Aorta (tissue), 5 donors: ENCODE results near the gene CRKL. TPM values are rescaled to one million over a fixed set of nuclear protein-coding genes. Genes with fewer than 3 reads are reported as not detected.

ENCODE experiments used
- ATAC-seq: fragments of 200-7000 bp; cut with Tn5 transposase; one replicate; pipeline ENCODE4 v1.9.1; 2022; ENCODE audit warnings: moderate library complexity; ENCODE audit not compliant: low FRiP score
- DNase-seq, 2 donors: peaks; one replicate each; pipeline ENCODE4 v3.0.0-alpha.2; 2020
- H3K27ac ChIP-seq, 2 donors: one replicate each; pipeline ENCODE4 v1.5.1; 2013; ENCODE audit warnings: low read length in 2 of 2, mild to moderate bottlenecking in 2 of 2, moderate library complexity in 2 of 2, control low read depth in 1 of 2, inconsistent platforms in 1 of 2, low read depth in 1 of 2
- H3K27me3 ChIP-seq, 2 donors: one replicate each; pipeline ENCODE4 v1.6.1; 2013; ENCODE audit warnings: control low read depth in 1 of 2, low read length in 1 of 2, mild to moderate bottlenecking in 1 of 2, moderate library complexity in 1 of 2; ENCODE audit not compliant: insufficient read depth in 2 of 2, control insufficient read depth in 1 of 2
- H3K36me3 ChIP-seq, 2 donors: one replicate each; pipeline ENCODE4 v1.6.1; 2013; ENCODE audit warnings: control low read depth in 1 of 2, low read length in 1 of 2, mild to moderate bottlenecking in 1 of 2; ENCODE audit not compliant: insufficient read depth in 2 of 2, control insufficient read depth in 1 of 2
- H3K4me1 ChIP-seq, 2 donors: one replicate each; pipeline ENCODE4 v1.6.1; 2013; ENCODE audit warnings: low read length in 2 of 2, control low read depth in 1 of 2, mild to moderate bottlenecking in 1 of 2, moderate library complexity in 1 of 2; ENCODE audit not compliant: insufficient read depth in 2 of 2, control insufficient read depth in 1 of 2
- H3K4me3 ChIP-seq, 2 donors: one replicate each; pipeline ENCODE4 v1.5.1; 2013; ENCODE audit warnings: low read length in 2 of 2, control low read depth in 1 of 2, mild to moderate bottlenecking in 1 of 2
- H3K9me3 ChIP-seq: one replicate; pipeline ENCODE4 v1.6.1; 2013; ENCODE audit warnings: mild to moderate bottlenecking, low read length; ENCODE audit not compliant: control insufficient read depth
- WGBS, 2 donors: extraction: QIAGEN DNeasy Blood & Tissue Kit; methylation state at CpG; one replicate each; pipeline ENCODE4 v1.1.7; 2013; 5-methylcytosine and 5-hydroxymethylcytosine counted together
- intact Hi-C, 2 donors: fragments of 100-400 bp; cut with DNase I; formaldehyde crosslinking; loops; one replicate each; pipeline versions ENCODE4 v1.14.2 to v1.15.0; 2022
- polyA plus RNA-seq, 2 donors: library from polyadenylated mRNA; stranded (reverse); fragments of 200-250 nt; gene quantifications; one replicate each; pipeline ENCODE4 v1.2.3, GENCODE V29; 2013
- total RNA-seq, 2 donors: library from RNA; stranded (reverse); fragmentation: NEBNext Ultra II Directional; extraction: Animal tissue kit (Norgen Biotek cat#: 25700); gene quantifications; one replicate each; pipeline ENCODE4 v1.2.1, GENCODE V29; 2021
- donor health status: healthy with polysubstance abuse.
- donor health status: Bipolar disorder and iron deficiency.
- donor health status: DM: no; HTN: no; CAD: no.
- donor health status: DM: no; HTN: no; CAD: no.
- donor health status: DM: yes; HTN: yes; CAD: no.

The CRKL gene
- total and polyA plus RNA-seq, 4 donors = 9.5 to 45.9 (median 25.3) TPM

- Histone ChIP-seq H3K4me3 (no peak overlapping the region), H3K27ac (no peak overlapping the region), H3K9me3 (no peaks in the 10 kb centered on the region), H3K27me3 (no peaks in the 10 kb centered on the region), H3K4me1 (no peaks in the 10 kb centered on the region), H3K36me3 (no peaks in the 10 kb centered on the region)
- WGBS, 2 donors = 73 to 75% methylated on average over 13 of the region's 13 CpGs
- no peak for DNase-seq
- no peak for ATAC-seq
- intact Hi-C loops = no loop called here
These were observed 80.5 kb downstream of the CRKL start for GRCh38 chr22:20997536-20998257.

- intact Hi-C loops = no loop called here
- H3K4me3 ChIP-seq = no peak overlapping the region
- ATAC-seq = no peak
- WGBS, 2 donors = 59 to 63% methylated on average over 7 of the region's 7 CpGs
- no peaks in the 10 kb centered on the region for H3K27me3 ChIP-seq
- H3K36me3 ChIP-seq = no peaks in the 10 kb centered on the region
- no peaks in the 10 kb centered on the region for H3K9me3 ChIP-seq
- no peaks in the 10 kb centered on the region for H3K4me1 ChIP-seq
- H3K27ac ChIP-seq = no peak overlapping the region
- no peak for DNase-seq
These were observed 81.5 kb downstream of the CRKL start for GRCh38 chr22:20998411-20999336.

- DNase-seq (no peak), ATAC-seq (no peak)
- Histone ChIP-seq H3K27ac (no peak overlapping the region), H3K36me3 (no peaks in the 10 kb centered on the region), H3K9me3 (no peaks in the 10 kb centered on the region), H3K27me3 (no peaks in the 10 kb centered on the region), H3K4me3 (no peak overlapping the region), H3K4me1 (no peaks in the 10 kb centered on the region)
- 82 to 87% methylated on average over 27 of the region's 27 CpGs for WGBS, 2 donors
- intact Hi-C loops = no loop called here
These were observed 82.4 kb downstream of the CRKL start for GRCh38 chr22:20999350-21000206.

GRCh38 chr22:21000207-21000986, 83.2 kb downstream of the CRKL start:
- WGBS, 2 donors = 51 to 53% methylated on average over 21 to 22 of the region's 22 CpGs
- no peaks in the 10 kb centered on the region for H3K9me3 ChIP-seq
- no peaks in the 10 kb centered on the region for H3K27me3 ChIP-seq
- H3K27ac ChIP-seq = no peak overlapping the region
- peak overlapping the region; percentile 12 to 27 for H3K4me3 ChIP-seq
- no peaks in the 10 kb centered on the region for H3K36me3 ChIP-seq
- DNase-seq (no peak), ATAC-seq (no peak)
- intact Hi-C loops = no loop called here
- no peaks in the 10 kb centered on the region for H3K4me1 ChIP-seq

DNA sequence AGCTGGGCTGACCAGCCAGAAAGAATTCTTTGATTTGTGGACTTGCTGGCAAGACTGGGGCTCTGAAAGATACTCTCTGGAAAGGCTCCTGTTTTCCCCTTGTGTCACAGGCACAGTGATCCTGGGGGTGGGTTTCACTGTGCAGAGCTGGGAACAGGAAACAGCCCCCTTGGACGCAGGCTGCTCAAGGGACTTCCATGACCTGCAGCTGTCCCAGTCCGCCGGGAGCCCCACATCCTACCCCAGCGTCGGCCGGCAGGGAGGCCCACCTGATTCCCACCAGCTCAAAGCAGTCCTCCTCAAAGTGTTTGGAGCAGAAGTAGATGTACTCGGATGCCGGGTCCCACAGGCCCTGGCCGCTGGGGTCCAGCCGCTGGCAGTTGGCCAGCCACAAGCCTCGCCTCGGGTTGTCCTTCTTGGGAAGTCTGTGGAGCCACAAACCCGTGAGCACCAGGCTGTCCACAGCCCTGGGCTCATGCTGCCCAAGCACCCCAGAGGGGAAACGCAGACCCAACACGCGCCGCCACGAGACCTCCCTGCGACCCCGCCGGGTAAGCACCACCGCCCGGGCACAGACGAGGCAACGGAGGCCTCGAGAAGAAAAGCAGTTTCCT, 83.9 kb downstream of the CRKL start:
- intact Hi-C loops = loop anchor here in 1 of 2 donors (1.0 kb wide), 1 partner anchor 19 kb away; the partner anchor contains the start of gene LZTR1
- peak overlapping the region in 1 of 2 donors; percentile 97 for H3K27ac ChIP-seq

DNA sequence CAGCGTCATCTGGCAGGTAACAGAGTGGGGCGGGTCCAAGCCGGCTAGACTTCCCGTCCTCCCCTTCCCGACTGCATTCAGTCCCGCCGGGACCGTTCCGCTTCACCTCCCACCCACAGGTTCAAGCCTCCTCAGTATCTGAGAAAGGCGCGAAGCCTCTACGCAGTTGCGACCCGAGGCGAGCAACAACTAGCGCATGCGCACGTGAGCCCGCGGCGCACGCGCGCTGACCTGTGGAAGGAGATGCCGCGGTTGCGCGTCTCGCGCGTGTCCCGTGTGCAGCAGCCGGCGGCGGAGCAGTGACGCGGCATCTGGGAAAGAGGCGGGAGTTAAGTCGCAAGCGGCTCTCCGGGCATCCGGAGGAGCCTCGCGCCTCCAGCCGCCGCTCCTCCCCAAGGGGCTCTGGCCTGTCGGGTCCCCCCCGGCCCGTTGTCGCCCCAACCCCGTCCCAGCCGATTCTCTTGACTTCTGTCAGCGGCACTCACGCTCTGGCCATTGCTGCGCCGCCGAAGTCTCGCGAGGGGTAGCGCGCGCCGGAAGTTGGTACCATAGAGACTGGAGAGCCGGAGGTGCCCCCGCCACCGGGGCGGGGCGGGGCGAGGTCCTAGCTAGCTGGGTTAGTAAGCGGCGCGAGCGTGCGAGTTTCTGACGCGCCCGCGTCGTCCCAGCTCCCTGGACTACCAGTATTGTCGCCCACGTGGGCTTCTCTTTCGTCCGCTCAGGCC, 84.6 kb downstream of the CRKL start, which contains the start of gene THAP7:
Gene THAP7 (minus strand): TSS at position 518 of the 725 bp plus-strand sequence. CDS start 207 bp downstream, at position 311.
- H3K36me3 ChIP-seq = no peaks in the 10 kb centered on the region
- H3K4me3 ChIP-seq = peak within 1 kb of the TSS; percentile 67 to 78
- DNase-seq (peak; percentile 99 to 100), ATAC-seq (peak; percentile 98)
- H3K27ac ChIP-seq = peak within 1 kb of the TSS; percentile 69 to 97
- no peaks in the 10 kb centered on the region for H3K27me3 ChIP-seq
- intact Hi-C loops = loop anchor here in 1 of 2 donors (1.0 kb wide), 1 partner anchor 19 kb away; the partner anchor contains the start of gene LZTR1
- no peaks in the 10 kb centered on the region for H3K4me1 ChIP-seq
- 0 to 1% methylated on average over 83 of the region's 83 CpGs for WGBS, 2 donors
- no peaks in the 10 kb centered on the region for H3K9me3 ChIP-seq

More for the DNA sequence above, 83.9 kb downstream of the CRKL start:
- WGBS, 2 donors = 1 to 2% methylated on average over 26 of the region's 26 CpGs
- H3K4me1 ChIP-seq = no peaks in the 10 kb centered on the region
- ATAC-seq = no peak
- no peaks in the 10 kb centered on the region for H3K9me3 ChIP-seq
- peak overlapping the region; percentile 12 to 27 for H3K4me3 ChIP-seq
- no peaks in the 10 kb centered on the region for H3K27me3 ChIP-seq
- no peaks in the 10 kb centered on the region for H3K36me3 ChIP-seq
- no peak for DNase-seq
